H1 (cell line): ENCODE data around the gene NAV2. TPM values are rescaled to one million over a fixed set of nuclear protein-coding genes. Genes with fewer than 3 reads are reported as not detected.

Source experiments
- BACH1 ChIP-seq: IDR thresholded peaks from 2 replicates; pipeline ENCODE4 v1.6.1; 2012; ENCODE audit warnings: low read length, improper control_type of control experiment
- HDAC6 ChIP-seq: IDR thresholded peaks from one replicate; pipeline ENCODE4 v1.7.1; 2012; ENCODE audit warnings: low read depth, mild to moderate bottlenecking, inconsistent platforms, low read length, moderate library complexity
- JUN ChIP-seq: IDR thresholded peaks from 2 replicates; pipeline ENCODE4 v1.6.1; 2011; ENCODE audit warnings: low read depth, mild to moderate bottlenecking, improper control_type of control experiment, low read length
- PHF8 ChIP-seq: fragments of 200-600 bp; sonication (generic); conservative IDR thresholded peaks from 2 replicates; pipeline ENCODE4 v1.7.1; 2012; ENCODE audit warnings: low read depth, mild to moderate bottlenecking, inconsistent platforms, low read length, moderate library complexity
- POLR2A ChIP-seq, 2 experiments: IDR thresholded peaks; 1 replicate in 1 of 2; 2 replicates in 1 of 2; pipeline ENCODE4 v1.6.1; 2011; ENCODE audit warnings: low read depth in 2 of 2, low read length in 2 of 2, mild to moderate bottlenecking in 2 of 2; ENCODE audit errors: control extremely low read depth in 1 of 2
- POU5F1 ChIP-seq: IDR thresholded peaks from 2 replicates; pipeline ENCODE4 v1.6.1; 2011; ENCODE audit warnings: low read depth, mild to moderate bottlenecking, low read length, moderate library complexity
- SIN3A ChIP-seq, 2 experiments: IDR thresholded peaks in 1 of 2; conservative IDR thresholded peaks in 1 of 2; 2 replicates each; pipeline ENCODE4 v1.6.1; 2011 to 2012; ENCODE audit warnings: low read length in 2 of 2, improper control_type of control experiment in 1 of 2, low read depth in 1 of 2, mild to moderate bottlenecking in 1 of 2
- SP4 ChIP-seq: IDR thresholded peaks from 2 replicates; pipeline ENCODE4 v1.6.1; 2012; ENCODE audit warnings: low read length, inconsistent platforms
- polyA plus RNA-seq, 7 experiments: library from polyadenylated mRNA; depleted of rRNA in 3 of 7; stranded (reverse) in 5 of 7; unstranded in 2 of 7; fragments of >200 nt in 5 of 7; fragments of 200-250 nt in 2 of 7; gene quantifications; 1 replicate in 5 of 7; 2 replicates in 1 of 7; 4 replicates in 1 of 7; pipeline versions ENCODE4 v1.2.1 to v1.2.3, GENCODE V29; 2011 to 2013; ENCODE audit warnings: missing spikeins in 2 of 7, mixed read lengths in 2 of 7
- total RNA-seq: library from RNA; stranded (reverse); fragmentation: NEBNext Ultra II Directional; extraction: Animal tissue kit (Norgen Biotek cat#: 25700); gene quantifications from 2 replicates; pipeline ENCODE4 v1.2.1, GENCODE V29; 2021
- TF ChIP-seq, protein P1 (sequence below): fragments of 300-600 bp; sonication (generic); IDR thresholded peaks from 2 replicates; pipeline ENCODE4 v1.7.1; 2012; ENCODE audit warnings: low read length, moderate library complexity, mild to moderate bottlenecking, inconsistent platforms; ENCODE audit not compliant: insufficient replicate concordance
- TF ChIP-seq, protein P2 (sequence below): IDR thresholded peaks from 2 replicates; pipeline ENCODE4 v1.6.1; 2012; ENCODE audit warnings: inconsistent platforms

Gene NAV2
- total and polyA plus RNA-seq, 2 of the 8 experiments (the other 6 are each of a cell fraction or from before 2014, with no cell fraction given) = 35.6 to 73.6 TPM

DNA sequence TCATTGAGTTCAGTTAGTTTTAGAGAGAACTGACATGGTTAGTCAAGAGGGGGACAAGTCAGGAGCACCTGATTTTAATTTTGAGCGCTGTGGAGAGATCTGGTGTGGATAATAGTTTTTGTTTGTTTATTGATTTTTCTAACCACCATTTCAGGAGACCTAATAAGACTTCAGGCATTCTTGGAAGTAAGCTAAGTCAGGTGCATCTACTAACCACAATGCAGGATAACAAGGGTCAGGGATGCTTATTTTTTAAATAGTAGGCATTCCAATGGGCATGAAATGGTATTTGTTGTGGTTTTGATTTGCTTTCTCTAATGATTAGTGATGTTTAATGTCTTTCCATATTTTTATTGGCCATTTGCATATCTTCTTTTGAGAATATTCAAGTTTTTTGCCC is 212.1 kb downstream of the NAV2 start (continued):
- TF ChIP-seq, protein P1, sequence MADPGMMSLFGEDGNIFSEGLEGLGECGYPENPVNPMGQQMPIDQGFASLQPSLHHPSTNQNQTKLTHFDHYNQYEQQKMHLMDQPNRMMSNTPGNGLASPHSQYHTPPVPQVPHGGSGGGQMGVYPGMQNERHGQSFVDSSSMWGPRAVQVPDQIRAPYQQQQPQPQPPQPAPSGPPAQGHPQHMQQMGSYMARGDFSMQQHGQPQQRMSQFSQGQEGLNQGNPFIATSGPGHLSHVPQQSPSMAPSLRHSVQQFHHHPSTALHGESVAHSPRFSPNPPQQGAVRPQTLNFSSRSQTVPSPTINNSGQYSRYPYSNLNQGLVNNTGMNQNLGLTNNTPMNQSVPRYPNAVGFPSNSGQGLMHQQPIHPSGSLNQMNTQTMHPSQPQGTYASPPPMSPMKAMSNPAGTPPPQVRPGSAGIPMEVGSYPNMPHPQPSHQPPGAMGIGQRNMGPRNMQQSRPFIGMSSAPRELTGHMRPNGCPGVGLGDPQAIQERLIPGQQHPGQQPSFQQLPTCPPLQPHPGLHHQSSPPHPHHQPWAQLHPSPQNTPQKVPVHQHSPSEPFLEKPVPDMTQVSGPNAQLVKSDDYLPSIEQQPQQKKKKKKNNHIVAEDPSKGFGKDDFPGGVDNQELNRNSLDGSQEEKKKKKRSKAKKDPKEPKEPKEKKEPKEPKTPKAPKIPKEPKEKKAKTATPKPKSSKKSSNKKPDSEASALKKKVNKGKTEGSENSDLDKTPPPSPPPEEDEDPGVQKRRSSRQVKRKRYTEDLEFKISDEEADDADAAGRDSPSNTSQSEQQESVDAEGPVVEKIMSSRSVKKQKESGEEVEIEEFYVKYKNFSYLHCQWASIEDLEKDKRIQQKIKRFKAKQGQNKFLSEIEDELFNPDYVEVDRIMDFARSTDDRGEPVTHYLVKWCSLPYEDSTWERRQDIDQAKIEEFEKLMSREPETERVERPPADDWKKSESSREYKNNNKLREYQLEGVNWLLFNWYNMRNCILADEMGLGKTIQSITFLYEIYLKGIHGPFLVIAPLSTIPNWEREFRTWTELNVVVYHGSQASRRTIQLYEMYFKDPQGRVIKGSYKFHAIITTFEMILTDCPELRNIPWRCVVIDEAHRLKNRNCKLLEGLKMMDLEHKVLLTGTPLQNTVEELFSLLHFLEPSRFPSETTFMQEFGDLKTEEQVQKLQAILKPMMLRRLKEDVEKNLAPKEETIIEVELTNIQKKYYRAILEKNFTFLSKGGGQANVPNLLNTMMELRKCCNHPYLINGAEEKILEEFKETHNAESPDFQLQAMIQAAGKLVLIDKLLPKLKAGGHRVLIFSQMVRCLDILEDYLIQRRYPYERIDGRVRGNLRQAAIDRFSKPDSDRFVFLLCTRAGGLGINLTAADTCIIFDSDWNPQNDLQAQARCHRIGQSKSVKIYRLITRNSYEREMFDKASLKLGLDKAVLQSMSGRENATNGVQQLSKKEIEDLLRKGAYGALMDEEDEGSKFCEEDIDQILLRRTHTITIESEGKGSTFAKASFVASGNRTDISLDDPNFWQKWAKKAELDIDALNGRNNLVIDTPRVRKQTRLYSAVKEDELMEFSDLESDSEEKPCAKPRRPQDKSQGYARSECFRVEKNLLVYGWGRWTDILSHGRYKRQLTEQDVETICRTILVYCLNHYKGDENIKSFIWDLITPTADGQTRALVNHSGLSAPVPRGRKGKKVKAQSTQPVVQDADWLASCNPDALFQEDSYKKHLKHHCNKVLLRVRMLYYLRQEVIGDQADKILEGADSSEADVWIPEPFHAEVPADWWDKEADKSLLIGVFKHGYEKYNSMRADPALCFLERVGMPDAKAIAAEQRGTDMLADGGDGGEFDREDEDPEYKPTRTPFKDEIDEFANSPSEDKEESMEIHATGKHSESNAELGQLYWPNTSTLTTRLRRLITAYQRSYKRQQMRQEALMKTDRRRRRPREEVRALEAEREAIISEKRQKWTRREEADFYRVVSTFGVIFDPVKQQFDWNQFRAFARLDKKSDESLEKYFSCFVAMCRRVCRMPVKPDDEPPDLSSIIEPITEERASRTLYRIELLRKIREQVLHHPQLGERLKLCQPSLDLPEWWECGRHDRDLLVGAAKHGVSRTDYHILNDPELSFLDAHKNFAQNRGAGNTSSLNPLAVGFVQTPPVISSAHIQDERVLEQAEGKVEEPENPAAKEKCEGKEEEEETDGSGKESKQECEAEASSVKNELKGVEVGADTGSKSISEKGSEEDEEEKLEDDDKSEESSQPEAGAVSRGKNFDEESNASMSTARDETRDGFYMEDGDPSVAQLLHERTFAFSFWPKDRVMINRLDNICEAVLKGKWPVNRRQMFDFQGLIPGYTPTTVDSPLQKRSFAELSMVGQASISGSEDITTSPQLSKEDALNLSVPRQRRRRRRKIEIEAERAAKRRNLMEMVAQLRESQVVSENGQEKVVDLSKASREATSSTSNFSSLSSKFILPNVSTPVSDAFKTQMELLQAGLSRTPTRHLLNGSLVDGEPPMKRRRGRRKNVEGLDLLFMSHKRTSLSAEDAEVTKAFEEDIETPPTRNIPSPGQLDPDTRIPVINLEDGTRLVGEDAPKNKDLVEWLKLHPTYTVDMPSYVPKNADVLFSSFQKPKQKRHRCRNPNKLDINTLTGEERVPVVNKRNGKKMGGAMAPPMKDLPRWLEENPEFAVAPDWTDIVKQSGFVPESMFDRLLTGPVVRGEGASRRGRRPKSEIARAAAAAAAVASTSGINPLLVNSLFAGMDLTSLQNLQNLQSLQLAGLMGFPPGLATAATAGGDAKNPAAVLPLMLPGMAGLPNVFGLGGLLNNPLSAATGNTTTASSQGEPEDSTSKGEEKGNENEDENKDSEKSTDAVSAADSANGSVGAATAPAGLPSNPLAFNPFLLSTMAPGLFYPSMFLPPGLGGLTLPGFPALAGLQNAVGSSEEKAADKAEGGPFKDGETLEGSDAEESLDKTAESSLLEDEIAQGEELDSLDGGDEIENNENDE = no peak
- TF ChIP-seq POLR2A (IDR thresholded peaks at IDR 0.05; ENCODE audit: control extremely low read depth in 1 of 2, low read depth in 2 of 2, low read length in 2 of 2) (no peak), SIN3A (conservative IDR thresholded peaks at IDR 0.05 in 1 of 2, IDR thresholded peaks at IDR 0.05 in 1 of 2; ENCODE audit: low read depth in 1 of 2, low read length in 2 of 2) (no peak), PHF8 (no peak), JUN (no peak), SP4 (no peak), BACH1 (no peak), POU5F1 (no peak), HDAC6 (no peak)
- TF ChIP-seq, protein P2, sequence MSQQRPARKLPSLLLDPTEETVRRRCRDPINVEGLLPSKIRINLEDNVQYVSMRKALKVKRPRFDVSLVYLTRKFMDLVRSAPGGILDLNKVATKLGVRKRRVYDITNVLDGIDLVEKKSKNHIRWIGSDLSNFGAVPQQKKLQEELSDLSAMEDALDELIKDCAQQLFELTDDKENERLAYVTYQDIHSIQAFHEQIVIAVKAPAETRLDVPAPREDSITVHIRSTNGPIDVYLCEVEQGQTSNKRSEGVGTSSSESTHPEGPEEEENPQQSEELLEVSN = no peak
